HepG2 (cell line): ENCODE measurements around the gene HSD17B2. TPM values are rescaled to one million over a fixed set of nuclear protein-coding genes. Genes with fewer than 3 reads are reported as not detected.

Experiments used
- ATAC-seq: fragments of 200-7000 bp; cut with Tn5 transposase; 3 replicates; pipeline ENCODE4 v1.9.1; 2020; ENCODE audit warnings: mild to moderate bottlenecking, moderate library complexity
- BruUV-seq: library from RNA; stranded (reverse); fragments of 400-500 nt; replicated peaks from 2 replicates; lab custom pipeline; 2021; lab: Mats Ljungman, UMichigan
- CTCF ChIA-PET: fragments of 300-600 bp; formaldehyde crosslinking; extraction: SDS; loops from one replicate; lab custom pipeline; 2021; ENCODE audit warnings: low total read pairs, inconsistent platforms, low intra/inter-chr PET ratio; lab: Yijun Ruan, JAX
- POLR2A ChIA-PET: fragments of 350-600 bp; sonication (Branson Sonifier 250); formaldehyde crosslinking; loops from one replicate; lab custom pipeline; 2020; ENCODE audit warnings: antibody characterized with exemption, inconsistent platforms; lab: Yijun Ruan, JAX
- DNase-seq: peaks from one replicate; pipeline ENCODE4 v3.0.0-alpha.2; 2015; ENCODE audit warnings: low spot score
- FAIRE-seq: peaks from 3 replicates; lab custom pipeline; 2011; peaks lifted over from hg19 to GRCh38; lab: Jason Lieb, UNC
- H2AFZ ChIP-seq: one replicate; pipeline ENCODE4 v1.6.1; 2011; ENCODE audit warnings: low read length, inconsistent platforms
- H3K27ac ChIP-seq: fragments of 300-600 bp; 3 replicates; pipeline ENCODE4 v1.8.0; 2011; ENCODE audit warnings: mixed run types, mild to moderate bottlenecking, mixed read lengths, low read length, inconsistent platforms; ENCODE audit not compliant: insufficient read depth; ENCODE audit errors: extremely low read length
- H3K27me3 ChIP-seq, 2 experiments: fragments of 200-600 bp in 1 of 2; 2 replicates in 1 of 2; 3 replicates in 1 of 2; pipeline versions ENCODE4 v1.6.0 to v1.8.0; 2011; ENCODE audit warnings: low read length in 2 of 2, mild to moderate bottlenecking in 2 of 2, moderate library complexity in 2 of 2, inconsistent platforms in 1 of 2; ENCODE audit not compliant: insufficient read depth in 2 of 2, control insufficient read depth in 1 of 2
- H3K36me3 ChIP-seq, 2 experiments: fragments of 200-600 bp in 1 of 2; replicated peaks in 1 of 2; 2 replicates in 1 of 2; 3 replicates in 1 of 2; pipeline versions ENCODE4 v1.5.1 to v1.8.0; 2011; ENCODE audit warnings: low read length in 2 of 2, inconsistent platforms in 1 of 2; ENCODE audit not compliant: insufficient read depth in 2 of 2, control insufficient read depth in 1 of 2
- H3K4me1 ChIP-seq: 2 replicates; pipeline ENCODE4 v1.5.1; 2012; ENCODE audit warnings: low read length, inconsistent platforms; ENCODE audit not compliant: insufficient read depth
- H3K4me2 ChIP-seq: 2 replicates; pipeline ENCODE4 v1.6.0; 2011; ENCODE audit warnings: low read depth, low read length, inconsistent platforms
- H3K4me3 ChIP-seq, 3 experiments: fragments of 200-600 bp in 1 of 3; sonication (generic), shearing (Covaris generic) in 1 of 3; replicated peaks in 1 of 3; 2 replicates each; pipeline ENCODE4 v1.5.1; 2011 to 2016; ENCODE audit warnings: low read length in 3 of 3, inconsistent platforms in 2 of 3, low read depth in 2 of 3, mild to moderate bottlenecking in 2 of 3, control low read depth in 1 of 3, mixed read lengths in 1 of 3; ENCODE audit not compliant: insufficient read depth in 1 of 3
- H3K79me2 ChIP-seq: one replicate; pipeline ENCODE4 v1.6.1; 2011; ENCODE audit warnings: low read length, inconsistent platforms; ENCODE audit not compliant: insufficient read depth
- H3K9ac ChIP-seq: 2 replicates; pipeline ENCODE4 v1.6.0; 2011; ENCODE audit warnings: mild to moderate bottlenecking, low read depth, low read length, inconsistent platforms; ENCODE audit not compliant: insufficient read depth
- H3K9me3 ChIP-seq: 2 replicates; pipeline ENCODE4 v1.5.1; 2012; ENCODE audit warnings: mild to moderate bottlenecking, low read length
- H4K20me1 ChIP-seq: 2 replicates; pipeline ENCODE4 v1.6.0; 2011; ENCODE audit warnings: inconsistent platforms, mild to moderate bottlenecking, low read length, moderate library complexity; ENCODE audit not compliant: insufficient read depth
- ATF7 ChIP-seq, 2 experiments: fragments of 450-650 bp in 1 of 2; sonication (generic) in 1 of 2; formaldehyde crosslinking in 1 of 2; IDR thresholded peaks; 2 replicates each; pipeline versions ENCODE4 v1.4.0 to v1.6.1; 2016 to 2020; ENCODE audit warnings: antibody characterized with exemption in 1 of 2, mild to moderate bottlenecking in 1 of 2, missing genetic modification reagents in 1 of 2
- CBX5 ChIP-seq: sonication (generic); formaldehyde crosslinking; IDR thresholded peaks from 2 replicates; pipeline ENCODE4 v1.4.0; 2020; ENCODE audit warnings: missing genetic modification reagents, borderline replicate concordance
- FOXM1 ChIP-seq: sonication (generic); formaldehyde crosslinking; IDR thresholded peaks from 2 replicates; pipeline ENCODE4 v1.5.0; 2020; ENCODE audit warnings: missing genetic modification reagents
- HOXD1 ChIP-seq: sonication (generic); formaldehyde crosslinking; IDR thresholded peaks from 2 replicates; pipeline ENCODE4 v1.5.0; 2020; ENCODE audit warnings: missing genetic modification reagents
- JDP2 ChIP-seq: sonication (generic); formaldehyde crosslinking; IDR thresholded peaks from 2 replicates; pipeline ENCODE4 v1.8.1; 2022; ENCODE audit warnings: missing genetic modification reagents, borderline replicate concordance
- KDM5B ChIP-seq: sonication (generic); formaldehyde crosslinking; IDR thresholded peaks from 2 replicates; pipeline ENCODE4 v1.4.0; 2020; ENCODE audit warnings: missing genetic modification reagents, mild to moderate bottlenecking, borderline replicate concordance
- KLF6 ChIP-seq: IDR thresholded peaks from 2 replicates; pipeline ENCODE4 v1.8.0; 2016; ENCODE audit warnings: missing biosample characterization, missing genetic modification reagents
- NBN ChIP-seq: fragments of 450-650 bp; conservative IDR thresholded peaks from 2 replicates; pipeline ENCODE4 v1.6.1; 2017
- PAX8 ChIP-seq: sonication (generic); formaldehyde crosslinking; IDR thresholded peaks from 2 replicates; pipeline ENCODE4 v1.8.0; 2022; ENCODE audit warnings: mild to moderate bottlenecking, missing genetic modification reagents, borderline replicate concordance
- PAXIP1 ChIP-seq: sonication (generic); formaldehyde crosslinking; conservative IDR thresholded peaks from 2 replicates; pipeline ENCODE4 v1.4.0; 2020; ENCODE audit warnings: mild to moderate bottlenecking, missing genetic modification reagents, moderate library complexity
- PBX2 ChIP-seq: IDR thresholded peaks from 2 replicates; pipeline ENCODE4 v1.6.1; 2016; ENCODE audit warnings: control low read depth
- SMC3 ChIP-seq: IDR thresholded peaks from 2 replicates; pipeline ENCODE4 v1.6.1; 2011; ENCODE audit warnings: low read length, improper control_type of control experiment
- SPEN ChIP-seq: sonication (generic); formaldehyde crosslinking; IDR thresholded peaks from 2 replicates; pipeline ENCODE4 v1.5.1; 2020; ENCODE audit warnings: low read depth, mild to moderate bottlenecking, missing genetic modification reagents
- THAP8 ChIP-seq: sonication (generic); formaldehyde crosslinking; IDR thresholded peaks from 2 replicates; pipeline ENCODE4 v1.5.1; 2020; ENCODE audit warnings: missing genetic modification reagents, mild to moderate bottlenecking, borderline replicate concordance
- ZFP90 ChIP-seq: sonication (generic); formaldehyde crosslinking; IDR thresholded peaks from 2 replicates; pipeline ENCODE4 v1.8.0; 2022; ENCODE audit warnings: missing genetic modification reagents, mild to moderate bottlenecking, inconsistent platforms, borderline replicate concordance
- ZNF546 ChIP-seq: sonication (generic); formaldehyde crosslinking; conservative IDR thresholded peaks from 2 replicates; pipeline ENCODE4 v1.8.1; 2023; ENCODE audit warnings: mild to moderate bottlenecking, missing genetic modification reagents
- ZNF616 ChIP-seq: sonication (generic); formaldehyde crosslinking; IDR thresholded peaks from 2 replicates; pipeline ENCODE4 v1.5.0; 2020; ENCODE audit warnings: low read depth, mild to moderate bottlenecking, missing genetic modification reagents
- ZNF784 ChIP-seq: sonication (generic); formaldehyde crosslinking; IDR thresholded peaks from 2 replicates; pipeline ENCODE4 v1.5.1; 2020; ENCODE audit warnings: missing genetic modification reagents, mild to moderate bottlenecking, borderline replicate concordance
- WGBS: methylation state at CpG from one replicate; pipeline ENCODE4 v1.1.6; 2017; ENCODE audit warnings: low lambda C conversion rate; 5-methylcytosine and 5-hydroxymethylcytosine counted together
- in situ Hi-C: cut with HindIII; loops from 2 replicates; pipeline ENCODE4 v1.10.0; 2017; ENCODE audit warnings: low pct_unique_long_range_greater_than_20kb; ENCODE audit not compliant: extremely low pct_ligation_motif_present
- intact Hi-C: fragments of 100-400 bp; cut with micrococcal nuclease; formaldehyde crosslinking; loops from one replicate; pipeline ENCODE4 v1.10.0; 2022; ENCODE audit not compliant: unreplicated experiment
- polyA plus RNA-seq, 8 experiments: library from polyadenylated mRNA; depleted of rRNA in 3 of 8; stranded (reverse) in 7 of 8; unstranded in 1 of 8; fragments of >200 nt; fragmentation: Illumina TruSeq in 4 of 8; extraction: Trizol in 4 of 8; gene quantifications; 2 replicates each; pipeline versions ENCODE4 v1.2.1 to v1.2.3, GENCODE V29; 2011 to 2016; ENCODE audit warnings: low read depth in 4 of 8, missing spikeins in 1 of 8, mixed read lengths in 1 of 8; ENCODE audit not compliant: insufficient read depth in 1 of 8
- total RNA-seq, 5 experiments: library from RNA; depleted of rRNA; stranded (reverse); fragments of >200 nt; fragmentation: Illumina TruSeq; extraction: Trizol; gene quantifications; 2 replicates each; pipeline ENCODE4 v1.2.3, GENCODE V29; 2016; ENCODE audit warnings: low read depth in 1 of 5

The HSD17B2 gene
- total and polyA plus RNA-seq, 2 of the 13 experiments (the other 11 are each of a cell fraction or from before 2014, with no cell fraction given): 26.3 to 69.3 TPM

- no TSS peak for BruUV-seq
- peaks cover 63% of the 10 kb centered on the region for H3K4me1 ChIP-seq
- in situ Hi-C loops (loop anchor here (5.0 kb wide), 1 partner anchor 194 kb away; no protein-coding TSS in a partner anchor), intact Hi-C loops (loop anchor here (2.0 kb wide), 3 partner anchors 17 to 49 kb away; no protein-coding TSS in a partner anchor)
- peak overlapping the region; percentile 92; the same call in 1 of the 2 replicates for H3K4me2 ChIP-seq
- H3K27me3 ChIP-seq: no peaks in the 10 kb centered on the region; a peak in 1 of 5 replicates
- POLR2A ChIA-PET: interaction anchor here (1.3 to 3.4 kb wide), 5 partner anchors 11 to 49 kb away, joined by 4 to 14 read pairs (median 9); no protein-coding TSS in a partner anchor
- no peak overlapping the region for H3K9ac ChIP-seq
- no peaks in the 10 kb centered on the region for H3K36me3 ChIP-seq
- no peak overlapping the region for H2AFZ ChIP-seq
- no peaks in the 10 kb centered on the region for H4K20me1 ChIP-seq
- FAIRE-seq (no peak), ATAC-seq (no peak), DNase-seq (no peak)
- no peak overlapping the region; a peak in 1 of 6 replicates for H3K4me3 ChIP-seq
- peaks cover 36% of the 10 kb centered on the region for H3K79me2 ChIP-seq
- H3K27ac ChIP-seq: no peak overlapping the region
- no peaks in the 10 kb centered on the region for H3K9me3 ChIP-seq
- CTCF ChIA-PET: interaction anchor here (1.9 to 4.8 kb wide), 2 partner anchors 28 to 196 kb away, joined by 7 to 51 read pairs; no protein-coding TSS in a partner anchor
- 44% methylated on average over 8 of the region's 8 CpGs for WGBS
- TF ChIP-seq ZFP90 (no peak), ZNF546 (CRISPR knock-in tag) (no peak), CBX5 (CRISPR knock-in tag) (no peak), SMC3 (no peak), KDM5B (CRISPR knock-in tag) (no peak), ZNF784 (CRISPR knock-in tag) (no peak), ZNF616 (no peak), ATF7 (IDR thresholded peaks at IDR 0.05) (no peak), ATF7 (CRISPR knock-in tag; IDR thresholded peaks at IDR 0.05) (no peak), NBN (no peak), KLF6 (CRISPR knock-in tag) (no peak), PAX8 (CRISPR knock-in tag) (no peak), HOXD1 (CRISPR knock-in tag) (no peak), FOXM1 (CRISPR knock-in tag) (no peak), SPEN (CRISPR knock-in tag) (no peak), JDP2 (CRISPR knock-in tag) (no peak), THAP8 (CRISPR knock-in tag) (no peak), PAXIP1 (CRISPR knock-in tag) (peak; percentile 41; the same call in 1 of the 2 replicates), PBX2 (CRISPR knock-in tag) (no peak)
These were observed 1.3 kb upstream of the HSD17B2 start for GRCh38 chr16:82033683-82034300.
